ENCODE measurements around the gene KCNIP4. TPM values are rescaled to one million over a fixed set of nuclear protein-coding genes. Genes with fewer than 3 reads are reported as not detected.

Gene KCNIP4
- total RNA-seq, 3 donors from 2014 or later, result 0.96 to 11.3 (median 2.4) TPM

GRCh38 chr4:20895988-20896387 is 1052.6 kb downstream of the KCNIP4 start:
- Histone ChIP-seq H3K4me3 (no peak overlapping the region), H3K36me3 (ENCODE audit: low read depth) (no peaks in the 10 kb centered on the region), H3K4me1 (ENCODE audit: low read depth) (no peaks in the 10 kb centered on the region), H3K9me3 (no peaks in the 10 kb centered on the region)
- ATAC-seq, result no peak
- DNase-seq, result no peak
- no peak for TF ChIP-seq CTCF (IDR thresholded peaks at IDR 0.05)
- intact Hi-C loops (cut with DNase I, micrococcal nuclease), result no loop called here

- no peak for TF ChIP-seq CTCF (IDR thresholded peaks at IDR 0.05)
Measured at GRCh38 chr4:20895208-20895607, 1053.4 kb downstream of the KCNIP4 start.

DNA sequence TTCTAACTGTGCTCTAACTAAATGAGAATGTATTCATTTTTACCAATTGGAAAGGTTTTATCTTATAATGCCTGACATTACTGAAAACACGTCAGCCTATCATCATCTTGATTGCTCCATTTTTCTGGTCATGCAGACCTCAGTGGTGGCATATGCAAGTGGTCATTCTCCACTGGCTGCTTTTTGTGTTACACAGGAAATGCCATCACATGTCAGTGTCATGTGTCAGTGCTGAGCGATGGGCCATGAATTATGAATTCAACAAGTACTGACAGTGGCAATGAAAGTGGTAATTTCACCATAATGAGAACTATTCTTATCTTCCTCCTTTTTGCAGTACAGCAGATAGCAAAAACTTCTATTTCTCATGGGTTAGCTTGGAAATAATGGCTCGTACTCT is 1057.8 kb downstream of the KCNIP4 start:
- DNase-seq, result no peak
- no peak for ATAC-seq
- no peaks in the 10 kb centered on the region for H3K4me1 ChIP-seq (ENCODE audit: low read depth)
- intact Hi-C loops (cut with DNase I, micrococcal nuclease), result no loop called here
- no peak for TF ChIP-seq CTCF (IDR thresholded peaks at IDR 0.05)
- no peaks in the 10 kb centered on the region for H3K36me3 ChIP-seq (ENCODE audit: low read depth)
- H3K4me3 ChIP-seq, result no peak overlapping the region
- H3K9me3 ChIP-seq, result no peaks in the 10 kb centered on the region

More at GRCh38 chr4:20895208-20895607, 1053.4 kb downstream of the KCNIP4 start:
- H3K4me3 ChIP-seq, result no peak overlapping the region
- no peaks in the 10 kb centered on the region for H3K9me3 ChIP-seq
- no peaks in the 10 kb centered on the region for H3K36me3 ChIP-seq (ENCODE audit: low read depth)
- DNase-seq (no peak), ATAC-seq (no peak)
- H3K4me1 ChIP-seq (ENCODE audit: low read depth), result no peaks in the 10 kb centered on the region
- intact Hi-C loops (cut with DNase I, micrococcal nuclease), result no loop called here

DNA sequence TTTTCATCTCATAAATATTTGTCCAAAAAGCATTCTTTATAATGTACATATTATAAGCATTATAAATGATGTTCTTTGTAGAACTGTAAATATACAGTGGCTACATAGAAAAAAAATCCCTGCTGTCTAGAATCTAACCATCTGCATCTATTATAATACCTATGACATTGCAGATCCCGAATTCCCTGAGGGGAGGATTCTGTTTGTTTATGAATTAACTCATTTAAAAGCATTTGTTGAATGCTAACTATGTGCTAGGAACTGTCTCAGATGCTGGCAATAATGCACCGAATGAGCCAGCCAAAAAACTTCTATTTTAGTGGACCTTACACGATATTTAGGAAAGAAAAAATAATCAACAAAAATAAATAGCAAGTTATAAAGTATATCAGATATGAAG is 1058.7 kb downstream of the KCNIP4 start:
- H3K36me3 ChIP-seq (ENCODE audit: low read depth), result no peaks in the 10 kb centered on the region
- intact Hi-C loops (cut with DNase I, micrococcal nuclease), result no loop called here
- no peak for ATAC-seq
- no peak for DNase-seq
- no peaks in the 10 kb centered on the region for H3K4me1 ChIP-seq (ENCODE audit: low read depth)
- TF ChIP-seq CTCF (IDR thresholded peaks at IDR 0.05), result no peak
- H3K4me3 ChIP-seq, result no peak overlapping the region
- no peaks in the 10 kb centered on the region for H3K9me3 ChIP-seq

DNA sequence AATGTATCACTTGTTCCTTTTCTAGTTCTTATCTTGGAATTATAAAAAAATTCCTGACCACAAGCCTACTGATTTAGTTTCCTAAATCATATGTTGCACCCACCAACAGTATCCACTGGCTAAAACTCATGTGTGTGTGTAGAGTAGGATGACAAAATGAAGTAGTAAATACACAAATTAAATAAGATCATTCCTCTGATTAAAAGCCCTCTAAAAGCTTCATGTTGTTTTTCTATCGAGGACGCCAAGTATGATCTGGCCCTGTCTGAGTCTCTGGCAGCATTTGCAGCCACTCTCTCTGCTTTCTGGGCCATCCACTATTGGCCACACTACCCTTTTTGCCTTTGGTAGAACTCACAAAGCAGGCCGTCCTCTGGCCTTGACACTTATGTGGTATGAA is 1064.9 kb downstream of the KCNIP4 start:
- DNase-seq (no peak), ATAC-seq (no peak)
- intact Hi-C loops (cut with DNase I, micrococcal nuclease), result no loop called here
- no peak for TF ChIP-seq CTCF (IDR thresholded peaks at IDR 0.05)
- Histone ChIP-seq H3K9me3 (no peaks in the 10 kb centered on the region), H3K36me3 (ENCODE audit: low read depth) (no peaks in the 10 kb centered on the region), H3K4me1 (ENCODE audit: low read depth) (no peaks in the 10 kb centered on the region), H3K4me3 (no peak overlapping the region)

DNA sequence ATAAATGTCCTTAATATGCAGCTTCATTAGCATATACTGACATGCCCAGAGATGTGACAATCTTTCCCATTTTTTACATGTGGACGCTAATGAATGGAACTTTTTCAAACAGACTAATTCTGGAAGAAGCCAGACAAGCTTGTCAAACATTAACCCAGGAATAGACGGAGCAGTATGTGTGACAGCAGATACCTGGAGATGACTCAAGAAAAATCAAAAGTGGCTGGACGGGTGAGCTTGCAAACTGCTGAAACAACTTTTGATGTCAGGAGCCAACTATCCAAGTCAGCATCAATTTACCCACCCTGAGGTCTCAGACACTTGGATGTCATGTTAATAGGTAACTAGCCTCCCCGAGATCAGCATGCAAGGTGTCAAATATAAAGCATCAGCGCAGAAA is 1065.3 kb downstream of the KCNIP4 start:
- ATAC-seq, result no peak
- Histone ChIP-seq H3K4me3 (no peak overlapping the region), H3K36me3 (ENCODE audit: low read depth) (no peaks in the 10 kb centered on the region), H3K4me1 (ENCODE audit: low read depth) (no peaks in the 10 kb centered on the region), H3K9me3 (no peaks in the 10 kb centered on the region)
- no peak for DNase-seq
- TF ChIP-seq CTCF (IDR thresholded peaks at IDR 0.05), result no peak
- intact Hi-C loops (cut with DNase I, micrococcal nuclease), result no loop called here
